ENCODE measurements around the gene IGSF8.

The IGSF8 gene

DNA sequence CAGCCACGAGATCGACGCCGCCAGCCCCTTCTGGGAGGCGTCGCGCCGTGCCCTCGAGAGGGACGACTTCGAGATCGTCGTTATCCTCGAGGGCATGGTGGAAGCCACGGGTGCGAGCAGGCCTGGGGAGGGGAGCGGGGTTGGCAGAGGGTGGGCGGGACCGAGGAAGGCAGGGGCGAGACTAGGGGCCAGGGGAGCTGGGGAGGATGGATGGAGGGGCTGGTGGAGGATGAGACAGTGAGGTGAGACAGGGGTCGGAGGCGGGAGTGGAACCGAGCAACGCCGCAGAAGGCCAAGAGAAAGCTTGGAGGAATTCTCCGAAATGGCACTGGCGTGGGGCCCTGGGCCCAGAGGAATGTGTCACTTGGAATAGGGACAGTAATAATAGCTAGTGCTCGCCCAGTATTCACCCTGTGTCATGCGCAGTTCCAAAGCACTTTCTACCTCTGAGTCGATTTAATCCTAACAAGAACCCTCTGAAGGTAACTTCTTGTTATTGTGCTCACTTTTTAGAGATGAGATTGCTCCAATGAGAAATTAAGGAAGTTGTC, 13.6 kb downstream of the IGSF8 start:
- TF ChIP-seq CTCF (IDR thresholded peaks at IDR 0.05; ENCODE audit: control insufficient read depth, insufficient read depth, low read depth, low read length, missing control alignments), result no peak
- no peak overlapping the region for H3K4me3 ChIP-seq (ENCODE audit: control insufficient read depth, low read depth, low read length)

GRCh38 chr1:160083968-160084770, 14.2 kb downstream of the IGSF8 start:
- no peak for DNase-seq (ENCODE audit: low read depth)
- no peak overlapping the region for H3K4me3 ChIP-seq (ENCODE audit: control insufficient read depth, low read depth, low read length)
- TF ChIP-seq CTCF (IDR thresholded peaks at IDR 0.05; ENCODE audit: control insufficient read depth, insufficient read depth, low read depth, low read length, missing control alignments), result peak; percentile 57

More for the DNA sequence above, 13.6 kb downstream of the IGSF8 start:
- DNase-seq (ENCODE audit: low read depth), result no peak

GRCh38 chr1:160082926-160083325, 15.5 kb downstream of the IGSF8 start:
- H3K4me3 ChIP-seq (ENCODE audit: control insufficient read depth, low read depth, low read length), result no peak overlapping the region
- no peak for DNase-seq (ENCODE audit: low read depth)
- no peak for TF ChIP-seq CTCF (IDR thresholded peaks at IDR 0.05; ENCODE audit: control insufficient read depth, insufficient read depth, low read depth, low read length, missing control alignments)

GRCh38 chr1:160082487-160082886, 15.9 kb downstream of the IGSF8 start:
- H3K4me3 ChIP-seq (ENCODE audit: control insufficient read depth, low read depth, low read length), result no peak overlapping the region
- TF ChIP-seq CTCF (IDR thresholded peaks at IDR 0.05; ENCODE audit: control insufficient read depth, insufficient read depth, low read depth, low read length, missing control alignments), result no peak
- DNase-seq (ENCODE audit: low read depth), result no peak

- TF ChIP-seq CTCF (IDR thresholded peaks at IDR 0.05; ENCODE audit: control insufficient read depth, insufficient read depth, low read depth, low read length, missing control alignments), result no peak
- no peak for DNase-seq (ENCODE audit: low read depth)
These were observed 17.0 kb downstream of the IGSF8 start, which contains the start of gene KCNJ9 for GRCh38 chr1:160081261-160081936. Gene KCNJ9 (plus strand): TSS chr1:160081538. CDS start chr1:160084031, 2,493 bp downstream.

DNA sequence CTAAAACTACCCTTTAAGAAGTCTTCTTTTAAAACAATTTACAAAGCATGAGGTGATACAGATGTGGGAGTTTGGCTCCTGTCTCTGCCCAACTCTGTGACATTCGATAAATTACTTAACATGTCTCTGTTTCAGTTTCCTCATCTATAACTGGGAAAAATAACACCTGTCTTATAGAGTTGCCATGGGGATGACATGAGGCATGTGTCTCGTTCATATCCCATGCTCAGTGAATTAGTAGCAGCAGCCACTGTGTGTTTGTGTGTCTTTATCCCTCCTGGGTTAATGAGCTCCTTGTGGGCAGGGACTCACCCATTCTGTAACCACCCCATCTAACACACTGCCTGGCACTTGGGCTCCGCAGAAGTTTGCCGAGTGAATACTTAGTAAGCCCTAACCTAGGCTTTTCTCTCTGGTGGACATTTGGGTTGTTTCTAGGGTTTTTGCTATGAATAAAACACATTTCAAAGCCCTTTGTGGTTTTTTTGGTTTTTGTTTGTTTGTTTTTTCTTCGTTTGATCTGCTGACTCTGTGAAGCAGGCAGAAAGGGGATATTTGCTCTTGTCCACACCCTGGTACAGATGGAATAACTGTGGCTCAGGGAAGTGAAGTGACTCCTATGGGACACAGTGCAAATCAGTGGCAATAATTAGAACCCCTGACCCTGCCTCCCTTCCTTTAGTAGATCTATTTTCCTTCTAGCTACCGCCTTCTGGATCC, 17.9 kb downstream of the IGSF8 start:
- TF ChIP-seq CTCF (IDR thresholded peaks at IDR 0.05; ENCODE audit: control insufficient read depth, insufficient read depth, low read depth, low read length, missing control alignments), result no peak
- no peak for DNase-seq (ENCODE audit: low read depth)
- no peak overlapping the region for H3K4me3 ChIP-seq (ENCODE audit: control insufficient read depth, low read depth, low read length)

More at GRCh38 chr1:160081261-160081936, 17.0 kb downstream of the IGSF8 start, which contains the start of gene KCNJ9:
- H3K4me3 ChIP-seq (ENCODE audit: control insufficient read depth, low read depth, low read length), result no peak within 1 kb of the TSS

Data from AG09309 (cell line).